Upper lobe of right lung (tissue), 1 donor: ENCODE results near the gene RGS6. TPM values are rescaled to one million over a fixed set of nuclear protein-coding genes. Genes with fewer than 3 reads are reported as not detected.

Experiments used
- ATAC-seq: fragments of 200-7000 bp; cut with Tn5 transposase; one replicate; pipeline ENCODE4 v1.9.1; 2020; ENCODE audit warnings: mild to moderate bottlenecking, moderate library complexity
- DNase-seq: peaks from one replicate; pipeline ENCODE4 v3.0.0-alpha.2; 2020
- H3K27ac ChIP-seq: fragments of 200-600 bp; one replicate; pipeline ENCODE4 v1.8.0; 2022
- H3K27me3 ChIP-seq: fragments of 200-600 bp; one replicate; pipeline ENCODE4 v1.8.0; 2022; ENCODE audit warnings: mild to moderate bottlenecking
- H3K36me3 ChIP-seq: fragments of 200-600 bp; one replicate; pipeline ENCODE4 v1.8.0; 2022
- H3K4me1 ChIP-seq: fragments of 200-600 bp; one replicate; pipeline ENCODE4 v1.8.0; 2022
- H3K4me3 ChIP-seq: fragments of 200-600 bp; one replicate; pipeline ENCODE4 v1.8.0; 2022; ENCODE audit warnings: mild to moderate bottlenecking
- H3K9me3 ChIP-seq: fragments of 200-600 bp; one replicate; pipeline ENCODE4 v1.8.0; 2022
- intact Hi-C: fragments of 100-400 bp; cut with DNase I; formaldehyde crosslinking; loops from one replicate; pipeline ENCODE4 v1.11.0; 2022
- total RNA-seq: library from RNA; stranded (reverse); fragmentation: NEBNext Ultra II Directional; extraction: Animal tissue kit (Norgen Biotek cat#: 25700); gene quantifications from one replicate; pipeline ENCODE4 v1.2.1, GENCODE V29; 2021
- TF ChIP-seq, protein P1 (sequence below): fragments of 200-600 bp; IDR thresholded peaks from one replicate; pipeline ENCODE4 v1.8.0; 2022; ENCODE audit warnings: antibody characterized with exemption
- donor health status: DM: no; HTN: yes; CAD: no; lungs with severe emphysema.

The RGS6 gene
- total RNA-seq, 1 donor from 2014 or later, result 2.6 TPM

DNA sequence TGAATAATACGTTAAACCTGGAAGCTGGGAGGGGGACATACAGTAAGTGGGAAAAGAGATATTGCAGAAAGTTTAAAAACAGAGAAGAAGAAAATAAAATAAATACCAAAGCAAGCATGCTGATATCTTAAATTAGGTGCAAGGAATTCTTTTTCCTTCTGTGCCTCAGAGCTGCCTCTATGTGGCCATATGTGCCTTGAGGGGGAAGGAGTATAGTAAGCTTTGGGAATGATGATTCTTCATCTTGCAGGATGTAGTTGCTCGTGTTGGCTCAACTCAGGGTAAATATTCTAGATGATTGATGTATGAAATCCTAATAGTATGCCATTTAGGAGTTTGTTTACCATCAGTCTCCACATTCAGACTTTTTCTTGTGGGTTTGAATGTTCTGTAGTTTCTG is 251.4 kb downstream of the RGS6 start:
- no peaks in the 10 kb centered on the region for H3K36me3 ChIP-seq
- H3K4me3 ChIP-seq, result no peak overlapping the region
- DNase-seq (no peak), ATAC-seq (no peak)
- TF ChIP-seq, protein P1, sequence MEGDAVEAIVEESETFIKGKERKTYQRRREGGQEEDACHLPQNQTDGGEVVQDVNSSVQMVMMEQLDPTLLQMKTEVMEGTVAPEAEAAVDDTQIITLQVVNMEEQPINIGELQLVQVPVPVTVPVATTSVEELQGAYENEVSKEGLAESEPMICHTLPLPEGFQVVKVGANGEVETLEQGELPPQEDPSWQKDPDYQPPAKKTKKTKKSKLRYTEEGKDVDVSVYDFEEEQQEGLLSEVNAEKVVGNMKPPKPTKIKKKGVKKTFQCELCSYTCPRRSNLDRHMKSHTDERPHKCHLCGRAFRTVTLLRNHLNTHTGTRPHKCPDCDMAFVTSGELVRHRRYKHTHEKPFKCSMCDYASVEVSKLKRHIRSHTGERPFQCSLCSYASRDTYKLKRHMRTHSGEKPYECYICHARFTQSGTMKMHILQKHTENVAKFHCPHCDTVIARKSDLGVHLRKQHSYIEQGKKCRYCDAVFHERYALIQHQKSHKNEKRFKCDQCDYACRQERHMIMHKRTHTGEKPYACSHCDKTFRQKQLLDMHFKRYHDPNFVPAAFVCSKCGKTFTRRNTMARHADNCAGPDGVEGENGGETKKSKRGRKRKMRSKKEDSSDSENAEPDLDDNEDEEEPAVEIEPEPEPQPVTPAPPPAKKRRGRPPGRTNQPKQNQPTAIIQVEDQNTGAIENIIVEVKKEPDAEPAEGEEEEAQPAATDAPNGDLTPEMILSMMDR, result no peak
- intact Hi-C loops, result no loop called here
- no peaks in the 10 kb centered on the region for H3K9me3 ChIP-seq
- H3K4me1 ChIP-seq, result no peaks in the 10 kb centered on the region
- no peaks in the 10 kb centered on the region for H3K27me3 ChIP-seq
- H3K27ac ChIP-seq, result no peak overlapping the region

DNA sequence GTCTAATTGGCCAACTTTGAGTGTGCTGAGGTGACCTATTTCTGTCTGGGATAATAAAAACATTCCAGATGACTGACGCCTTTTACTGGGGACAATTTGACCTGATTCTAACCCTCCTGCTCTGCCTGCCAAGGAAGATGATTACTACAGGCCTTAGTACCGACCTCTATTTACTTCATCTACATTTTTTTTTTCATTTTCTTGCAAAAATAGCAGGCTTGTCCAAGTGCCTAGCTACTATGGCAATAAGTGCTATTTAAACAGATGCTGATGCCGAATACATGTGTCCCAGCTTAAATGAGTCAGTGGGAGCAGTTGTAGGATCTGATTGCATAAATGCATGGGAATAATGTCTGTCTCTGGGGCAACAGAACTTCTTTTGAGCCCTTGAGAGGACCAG is 254.3 kb downstream of the RGS6 start:
- no peaks in the 10 kb centered on the region for H3K4me1 ChIP-seq
- no peaks in the 10 kb centered on the region for H3K27me3 ChIP-seq
- no peak for DNase-seq
- no peak overlapping the region for H3K27ac ChIP-seq
- no peak for ATAC-seq
- H3K9me3 ChIP-seq, result no peaks in the 10 kb centered on the region
- TF ChIP-seq, protein P1, result no peak
- intact Hi-C loops, result no loop called here
- H3K4me3 ChIP-seq, result no peak overlapping the region
- no peaks in the 10 kb centered on the region for H3K36me3 ChIP-seq

DNA sequence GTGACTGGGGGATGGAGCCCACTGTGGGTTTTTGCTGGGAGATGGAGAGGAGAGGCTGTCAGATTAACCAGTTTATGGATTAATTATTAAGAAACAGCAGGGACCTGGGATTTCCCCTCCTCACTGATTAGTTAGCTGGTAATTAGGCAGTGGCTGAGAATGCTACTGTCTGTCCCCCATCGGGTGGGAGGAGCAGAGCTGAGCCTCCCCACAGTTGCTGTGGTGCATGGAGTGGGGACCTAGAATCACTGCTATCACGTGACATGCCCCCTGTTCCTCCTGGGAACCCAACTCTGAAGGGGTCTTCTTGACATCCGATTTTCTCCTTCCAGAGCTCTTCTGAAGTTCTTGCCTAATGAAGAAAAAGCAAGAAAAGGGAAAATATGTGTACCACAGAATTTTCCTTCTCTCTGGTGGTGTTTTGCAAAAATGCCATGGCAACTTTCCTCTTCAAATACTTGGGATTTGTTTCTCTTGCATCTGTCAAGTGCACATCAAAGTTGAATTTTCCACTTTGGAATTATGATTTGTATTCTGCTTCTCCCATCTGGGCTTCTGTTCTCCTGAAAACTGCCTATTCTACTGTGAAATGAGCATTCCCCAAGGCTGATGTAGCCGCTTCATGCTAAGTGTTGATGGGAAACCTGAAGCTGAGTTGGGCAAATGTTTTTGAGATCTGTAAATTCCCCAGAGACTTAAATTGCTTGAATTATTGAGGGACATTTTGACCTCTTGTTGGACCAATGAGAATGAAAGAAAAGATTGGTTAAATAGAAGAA is 264.2 kb downstream of the RGS6 start:
- H3K9me3 ChIP-seq, result no peaks in the 10 kb centered on the region
- H3K4me1 ChIP-seq, result no peaks in the 10 kb centered on the region
- DNase-seq, result no peak
- no peak overlapping the region for H3K4me3 ChIP-seq
- TF ChIP-seq, protein P1, result no peak
- intact Hi-C loops, result no loop called here
- ATAC-seq, result no peak
- no peak overlapping the region for H3K27ac ChIP-seq
- H3K27me3 ChIP-seq, result no peaks in the 10 kb centered on the region
- H3K36me3 ChIP-seq, result no peaks in the 10 kb centered on the region

DNA sequence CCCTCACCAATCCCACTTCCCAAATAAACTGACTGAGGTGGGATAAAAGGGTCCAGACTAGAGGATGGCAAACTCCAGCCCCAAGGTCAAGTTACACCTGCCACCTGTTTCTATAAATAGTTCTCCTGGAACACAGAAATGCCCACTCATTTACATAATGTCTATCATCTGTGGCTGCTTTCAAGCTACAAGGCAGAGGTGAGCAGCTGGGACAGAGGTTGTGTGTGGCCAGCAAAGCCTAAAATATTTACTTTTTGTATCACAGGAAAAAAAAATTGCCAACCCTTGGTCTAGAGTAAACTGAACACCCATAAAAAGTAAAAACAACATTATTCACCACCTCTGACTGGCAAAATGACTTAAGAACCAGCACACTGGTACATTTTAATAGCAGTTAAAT is 269.4 kb downstream of the RGS6 start:
- TF ChIP-seq, protein P1, result no peak
- no peak overlapping the region for H3K27ac ChIP-seq
- H3K36me3 ChIP-seq, result no peaks in the 10 kb centered on the region
- intact Hi-C loops, result no loop called here
- no peak for DNase-seq
- H3K4me1 ChIP-seq, result no peaks in the 10 kb centered on the region
- H3K4me3 ChIP-seq, result no peak overlapping the region
- no peaks in the 10 kb centered on the region for H3K9me3 ChIP-seq
- no peaks in the 10 kb centered on the region for H3K27me3 ChIP-seq
- no peak for ATAC-seq

DNA sequence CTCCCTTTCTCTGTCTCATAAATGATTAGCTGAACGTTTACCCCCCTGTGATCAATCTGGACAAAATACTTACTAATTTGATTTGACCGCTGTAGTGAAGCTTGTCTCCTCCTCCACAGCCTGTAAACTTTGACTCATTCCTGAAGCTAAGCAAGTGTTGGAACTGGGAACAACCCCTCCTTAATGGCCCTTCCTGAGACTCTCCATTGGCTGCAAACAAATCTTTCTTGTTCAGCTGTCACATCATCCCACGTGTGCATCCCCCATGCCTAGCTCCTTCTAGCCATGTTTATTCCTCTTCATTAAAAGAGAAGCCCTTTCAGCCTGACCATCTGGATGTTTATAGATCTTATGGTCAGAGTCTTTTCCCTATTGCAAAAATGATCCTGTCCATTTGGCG is 281.2 kb downstream of the RGS6 start:
- no peaks in the 10 kb centered on the region for H3K36me3 ChIP-seq
- intact Hi-C loops, result no loop called here
- TF ChIP-seq, protein P1, result no peak
- H3K4me3 ChIP-seq, result no peak overlapping the region
- no peaks in the 10 kb centered on the region for H3K27me3 ChIP-seq
- no peak overlapping the region for H3K27ac ChIP-seq
- no peaks in the 10 kb centered on the region for H3K4me1 ChIP-seq
- no peak for ATAC-seq
- no peaks in the 10 kb centered on the region for H3K9me3 ChIP-seq
- DNase-seq, result no peak

DNA sequence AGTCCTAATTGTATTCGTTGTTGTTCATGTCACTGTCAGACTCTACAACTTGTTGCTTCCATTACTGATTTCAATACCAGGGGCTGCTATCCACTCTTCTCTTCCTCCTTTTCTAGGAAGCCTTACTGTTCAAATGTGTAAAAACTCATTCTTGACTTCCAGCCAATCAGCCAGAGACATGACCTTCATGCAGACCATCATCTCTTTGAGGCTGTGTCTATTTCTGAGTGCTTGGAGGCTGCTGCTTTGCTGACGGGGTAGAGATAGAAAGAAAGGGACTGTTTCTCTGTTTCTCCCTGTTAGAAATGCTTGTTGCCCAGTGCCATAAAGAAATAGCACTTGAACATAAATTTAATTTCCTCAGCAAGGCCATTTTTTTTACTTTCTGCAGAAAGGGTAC is 282.9 kb downstream of the RGS6 start:
- ATAC-seq (no peak), DNase-seq (no peak)
- no peaks in the 10 kb centered on the region for H3K27me3 ChIP-seq
- no peaks in the 10 kb centered on the region for H3K36me3 ChIP-seq
- intact Hi-C loops, result no loop called here
- H3K27ac ChIP-seq, result no peak overlapping the region
- no peak overlapping the region for H3K4me3 ChIP-seq
- no peaks in the 10 kb centered on the region for H3K9me3 ChIP-seq
- no peaks in the 10 kb centered on the region for H3K4me1 ChIP-seq
- TF ChIP-seq, protein P1, result no peak
